H1 (cell line): ENCODE data around the gene SUDS3. TPM values are rescaled to one million over a fixed set of nuclear protein-coding genes. Genes with fewer than 3 reads are reported as not detected.

ENCODE experiments used
- BACH1 ChIP-seq: IDR thresholded peaks from 2 replicates; pipeline ENCODE4 v1.6.1; 2012; ENCODE audit warnings: low read length, improper control_type of control experiment
- BRCA1 ChIP-seq: IDR thresholded peaks from 2 replicates; pipeline ENCODE4 v1.6.1; 2012; ENCODE audit warnings: low read depth, low read length, improper control_type of control experiment
- HDAC2 ChIP-seq, 2 experiments: fragments of 300-600 bp in 1 of 2; sonication (generic) in 1 of 2; IDR thresholded peaks; 2 replicates each; pipeline ENCODE4 v1.6.1; 2011 to 2012; ENCODE audit warnings: low read depth in 2 of 2, low read length in 2 of 2, mild to moderate bottlenecking in 2 of 2, moderate library complexity in 2 of 2, borderline replicate concordance in 1 of 2, inconsistent platforms in 1 of 2
- NRF1 ChIP-seq: IDR thresholded peaks from 2 replicates; pipeline ENCODE4 v1.6.1; 2011; ENCODE audit warnings: mild to moderate bottlenecking, low read depth, low read length, improper control_type of control experiment
- YY1 ChIP-seq: IDR thresholded peaks from 2 replicates; pipeline ENCODE4 v1.6.1; 2011; ENCODE audit warnings: low read depth, mild to moderate bottlenecking, low read length
- polyA plus RNA-seq, 7 experiments: library from polyadenylated mRNA; depleted of rRNA in 3 of 7; stranded (reverse) in 5 of 7; unstranded in 2 of 7; fragments of >200 nt in 5 of 7; fragments of 200-250 nt in 2 of 7; gene quantifications; 1 replicate in 5 of 7; 2 replicates in 1 of 7; 4 replicates in 1 of 7; pipeline versions ENCODE4 v1.2.1 to v1.2.3, GENCODE V29; 2011 to 2013; ENCODE audit warnings: missing spikeins in 2 of 7, mixed read lengths in 2 of 7
- total RNA-seq: library from RNA; stranded (reverse); fragmentation: NEBNext Ultra II Directional; extraction: Animal tissue kit (Norgen Biotek cat#: 25700); gene quantifications from 2 replicates; pipeline ENCODE4 v1.2.1, GENCODE V29; 2021

The SUDS3 gene
- total and polyA plus RNA-seq, 2 of the 8 experiments (the other 6 are each of a cell fraction or from before 2014, with no cell fraction given) = 30.0 to 58.7 TPM

DNA sequence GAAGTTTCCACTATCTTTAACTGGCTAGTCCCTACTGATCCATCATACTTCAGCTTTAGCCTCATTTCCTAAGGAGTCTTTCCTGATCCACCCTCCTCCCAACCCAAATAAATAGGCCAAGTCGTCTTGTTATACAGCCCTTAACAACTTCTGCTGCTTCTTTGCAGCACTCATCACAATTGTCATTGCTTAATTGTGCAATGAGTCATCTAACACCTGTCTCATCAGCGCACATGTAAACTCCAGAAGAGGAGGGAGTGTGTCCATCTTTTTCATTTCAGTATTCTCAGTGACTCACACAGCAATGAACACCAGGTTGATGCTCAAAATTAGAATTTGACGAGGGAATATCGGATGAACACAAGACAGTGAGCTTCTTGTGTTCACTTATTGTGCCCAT is 87.3 kb downstream of the SUDS3 start (continued):
- no peak for TF ChIP-seq BACH1
- no peak for TF ChIP-seq YY1
- no peak for TF ChIP-seq BRCA1
- TF ChIP-seq NRF1 = no peak
- TF ChIP-seq HDAC2 (IDR thresholded peaks at IDR 0.05; ENCODE audit: borderline replicate concordance in 1 of 2, low read depth in 2 of 2, low read length in 2 of 2) = no peak
